ENCODE measurements around the gene GIPC3. TPM values are rescaled to one million over a fixed set of nuclear protein-coding genes. Genes with fewer than 3 reads are reported as not detected.
"Not testable (repeated sequence)": the region's sequence is repeated elsewhere in the genome, so short reads cannot be mapped to it uniquely, and the experiment has no call there.

Gene GIPC3
- polyA plus RNA-seq, 4 donors = 0.54 to 1.1 (median 0.62) TPM; not detected in 1

DNA sequence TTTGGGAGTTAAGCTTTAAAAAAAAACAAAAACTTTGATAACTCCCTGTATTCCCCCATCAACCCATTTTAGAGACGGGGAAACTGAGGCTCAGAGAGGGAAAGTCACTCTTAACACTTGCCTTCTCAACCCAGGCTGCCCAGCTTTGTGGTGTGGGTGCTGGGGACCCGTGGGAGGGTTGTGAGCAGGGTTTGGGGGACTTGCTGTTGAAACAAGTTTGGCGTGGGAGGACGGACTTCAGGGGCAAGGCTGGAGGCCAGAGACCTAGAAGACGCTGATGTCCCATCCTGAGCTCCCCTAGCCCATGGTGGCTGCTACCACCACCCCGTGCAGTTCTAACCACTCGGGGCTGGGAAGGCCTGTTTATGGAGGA, 42.1 kb downstream of the GIPC3 start:
- Histone ChIP-seq H3K27me3 (ENCODE audit: control insufficient read depth in 3 of 3, insufficient read depth in 3 of 3, low read length in 3 of 3) (no peaks in the 10 kb centered on the region), H3K36me3 (ENCODE audit: control insufficient read depth in 3 of 3, insufficient read depth in 2 of 3, low read depth in 1 of 3, low read length in 3 of 3) (peaks cover 4 to 40% (median 7%) of the 10 kb centered on the region in 3 donors), H3K4me3 (ENCODE audit: low read depth in 1 of 3, low read length in 3 of 3) (peak overlapping the region in 1 of 3 donors; percentile 9), H3K27ac (ENCODE audit: low read depth in 1 of 3, low read length in 2 of 3) (peak overlapping the region; percentile 37 to 62 (median 61)), H3K9me3 (ENCODE audit: control insufficient read depth in 2 of 2, insufficient read depth in 1 of 2, low read depth in 1 of 2, low read length in 1 of 2) (no peaks in the 10 kb centered on the region), H3K4me1 (ENCODE audit: control insufficient read depth in 3 of 3, insufficient read depth in 2 of 3, low read depth in 1 of 3, low read length in 2 of 3) (peaks cover 0 to 10% (median 2%) of the 10 kb centered on the region in 3 donors)
- FAIRE-seq (no peak), DNase-seq (no peak)
- 54 to 63% (median 62%) methylated on average over 7 of the region's 7 CpGs for WGBS, 3 donors

DNA sequence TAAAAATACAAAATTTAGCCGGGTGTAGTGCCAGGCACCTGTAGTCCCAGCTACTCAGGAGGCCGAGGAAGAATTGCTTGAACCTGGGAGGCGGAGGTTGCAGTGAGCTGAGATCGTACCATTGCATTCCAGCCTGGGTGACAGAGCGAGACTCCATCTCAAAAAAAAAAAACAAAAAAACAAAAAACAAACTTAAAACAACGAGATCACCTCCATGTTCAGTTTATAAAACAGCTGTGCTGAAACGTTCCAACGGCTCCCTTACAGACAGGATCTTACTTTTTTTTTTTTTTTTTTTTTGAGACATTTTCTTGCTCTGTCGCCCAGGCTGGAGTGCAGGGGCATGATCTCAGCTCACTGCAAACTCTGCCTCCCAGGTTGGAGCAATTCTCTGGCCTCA, 43.5 kb downstream of the GIPC3 start:
- H3K27me3 ChIP-seq (ENCODE audit: control insufficient read depth in 3 of 3, insufficient read depth in 3 of 3, low read length in 3 of 3); FAIRE-seq: not testable (repeated sequence)
- WGBS, 3 donors = 58 to 69% (median 69%) methylated on average over 9 of the region's 9 CpGs

DNA sequence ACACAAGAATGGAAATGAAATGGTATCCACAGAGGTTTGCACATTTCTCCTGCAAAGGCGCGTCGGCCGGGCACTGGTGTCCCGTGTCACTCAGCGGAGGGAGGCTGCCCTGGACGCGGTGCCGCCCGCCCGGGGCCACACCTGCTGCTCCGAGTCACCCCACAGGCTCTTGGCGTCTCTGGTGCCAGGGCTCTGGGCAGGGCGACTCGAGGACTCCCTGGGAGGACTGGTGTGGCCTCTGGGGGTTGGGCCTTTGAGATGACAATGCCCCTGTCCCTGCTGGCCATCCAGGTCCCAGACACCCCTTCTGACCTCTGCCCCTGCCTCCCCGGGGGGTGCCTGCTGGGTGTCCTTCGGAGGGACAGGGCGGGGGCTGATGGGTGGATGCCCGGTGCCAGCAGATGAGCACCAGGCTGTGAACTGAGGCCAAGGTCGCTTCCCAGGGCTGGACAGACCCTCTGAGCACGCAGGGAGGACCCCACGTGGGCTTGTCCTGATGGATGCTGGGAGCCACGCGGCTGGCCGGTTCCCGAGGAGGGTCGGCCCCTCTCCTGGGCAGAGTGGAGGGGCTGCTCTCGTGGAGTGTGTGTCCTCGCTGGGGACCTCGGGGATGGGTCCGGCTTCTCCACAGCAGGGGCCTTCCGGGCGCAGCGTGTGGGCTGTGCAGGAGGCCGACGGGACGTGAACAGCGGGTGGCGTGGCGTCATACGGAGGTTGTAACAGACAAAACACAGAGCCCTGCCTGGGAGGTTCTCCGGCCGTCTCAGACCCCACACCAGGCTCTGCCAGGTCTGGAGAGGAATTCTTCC, 46.0 kb downstream of the GIPC3 start:
- WGBS, 3 donors = 89 to 93% (median 91%) methylated on average over 39 to 43 of the region's 43 CpGs

More for the DNA sequence above, 43.5 kb downstream of the GIPC3 start:
- not testable (repeated sequence) for DNase-seq; H3K4me3 ChIP-seq (ENCODE audit: low read depth in 1 of 3, low read length in 3 of 3); H3K27ac ChIP-seq (ENCODE audit: low read depth in 1 of 3, low read length in 2 of 3); H3K9me3 ChIP-seq (ENCODE audit: control insufficient read depth in 2 of 2, insufficient read depth in 1 of 2, low read depth in 1 of 2, low read length in 1 of 2)
- Histone ChIP-seq H3K4me1 (ENCODE audit: control insufficient read depth in 3 of 3, insufficient read depth in 2 of 3, low read depth in 1 of 3, low read length in 2 of 3) (peaks cover 0 to 10% (median 2%) of the 10 kb centered on the region in 3 donors), H3K36me3 (ENCODE audit: control insufficient read depth in 3 of 3, insufficient read depth in 2 of 3, low read depth in 1 of 3, low read length in 3 of 3) (peaks cover 0 to 45% (median 9%) of the 10 kb centered on the region in 3 donors)

DNA sequence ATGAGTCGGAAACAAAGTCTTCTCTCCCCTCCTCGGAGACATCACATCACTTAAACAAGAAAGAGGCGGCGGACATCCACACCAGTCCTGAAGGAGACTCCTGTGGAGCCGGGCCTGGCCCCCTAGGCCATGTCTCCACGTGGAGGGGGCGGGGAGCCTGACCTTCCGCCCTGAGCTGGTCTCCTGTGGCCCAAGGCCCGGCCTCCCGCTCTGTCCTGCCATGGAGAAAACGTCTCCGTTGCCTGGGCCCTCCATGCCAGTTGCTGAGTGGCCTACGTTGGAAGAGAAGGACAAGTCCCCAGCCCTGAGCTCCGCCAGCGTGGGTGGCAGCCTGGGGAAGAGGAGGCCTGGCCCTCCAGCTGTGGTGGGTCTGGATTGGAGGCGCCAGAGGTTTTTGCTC, 46.8 kb downstream of the GIPC3 start:
- H3K36me3 ChIP-seq (ENCODE audit: control insufficient read depth in 3 of 3, insufficient read depth in 2 of 3, low read depth in 1 of 3, low read length in 3 of 3) = peaks cover 0 to 59% (median 9%) of the 10 kb centered on the region in 3 donors
- FAIRE-seq = no peak
- no peaks in the 10 kb centered on the region for H3K9me3 ChIP-seq (ENCODE audit: control insufficient read depth in 2 of 2, insufficient read depth in 1 of 2, low read depth in 1 of 2, low read length in 1 of 2)
- H3K4me1 ChIP-seq (ENCODE audit: control insufficient read depth in 3 of 3, insufficient read depth in 2 of 3, low read depth in 1 of 3, low read length in 2 of 3) = peaks cover 0 to 2% (median 0%) of the 10 kb centered on the region in 3 donors
- no peak overlapping the region for H3K4me3 ChIP-seq (ENCODE audit: low read depth in 1 of 3, low read length in 3 of 3)
- WGBS, 3 donors = 87 to 90% (median 88%) methylated on average over 13 to 16 of the region's 16 CpGs
- H3K27ac ChIP-seq (ENCODE audit: low read depth in 1 of 3, low read length in 2 of 3) = no peak overlapping the region
- DNase-seq = no peak
- no peaks in the 10 kb centered on the region for H3K27me3 ChIP-seq (ENCODE audit: control insufficient read depth in 3 of 3, insufficient read depth in 3 of 3, low read length in 3 of 3)

More for the DNA sequence above, 46.0 kb downstream of the GIPC3 start:
- peaks cover 0 to 2% (median 0%) of the 10 kb centered on the region in 3 donors for H3K4me1 ChIP-seq (ENCODE audit: control insufficient read depth in 3 of 3, insufficient read depth in 2 of 3, low read depth in 1 of 3, low read length in 2 of 3)
- H3K4me3 ChIP-seq (ENCODE audit: low read depth in 1 of 3, low read length in 3 of 3) = no peak overlapping the region
- no peaks in the 10 kb centered on the region for H3K9me3 ChIP-seq (ENCODE audit: control insufficient read depth in 2 of 2, insufficient read depth in 1 of 2, low read depth in 1 of 2, low read length in 1 of 2)
- no peaks in the 10 kb centered on the region for H3K27me3 ChIP-seq (ENCODE audit: control insufficient read depth in 3 of 3, insufficient read depth in 3 of 3, low read length in 3 of 3)
- FAIRE-seq (no peak), DNase-seq (no peak)
- no peak overlapping the region for H3K27ac ChIP-seq (ENCODE audit: low read depth in 1 of 3, low read length in 2 of 3)
- peaks cover 0 to 51% (median 9%) of the 10 kb centered on the region in 3 donors for H3K36me3 ChIP-seq (ENCODE audit: control insufficient read depth in 3 of 3, insufficient read depth in 2 of 3, low read depth in 1 of 3, low read length in 3 of 3)

DNA sequence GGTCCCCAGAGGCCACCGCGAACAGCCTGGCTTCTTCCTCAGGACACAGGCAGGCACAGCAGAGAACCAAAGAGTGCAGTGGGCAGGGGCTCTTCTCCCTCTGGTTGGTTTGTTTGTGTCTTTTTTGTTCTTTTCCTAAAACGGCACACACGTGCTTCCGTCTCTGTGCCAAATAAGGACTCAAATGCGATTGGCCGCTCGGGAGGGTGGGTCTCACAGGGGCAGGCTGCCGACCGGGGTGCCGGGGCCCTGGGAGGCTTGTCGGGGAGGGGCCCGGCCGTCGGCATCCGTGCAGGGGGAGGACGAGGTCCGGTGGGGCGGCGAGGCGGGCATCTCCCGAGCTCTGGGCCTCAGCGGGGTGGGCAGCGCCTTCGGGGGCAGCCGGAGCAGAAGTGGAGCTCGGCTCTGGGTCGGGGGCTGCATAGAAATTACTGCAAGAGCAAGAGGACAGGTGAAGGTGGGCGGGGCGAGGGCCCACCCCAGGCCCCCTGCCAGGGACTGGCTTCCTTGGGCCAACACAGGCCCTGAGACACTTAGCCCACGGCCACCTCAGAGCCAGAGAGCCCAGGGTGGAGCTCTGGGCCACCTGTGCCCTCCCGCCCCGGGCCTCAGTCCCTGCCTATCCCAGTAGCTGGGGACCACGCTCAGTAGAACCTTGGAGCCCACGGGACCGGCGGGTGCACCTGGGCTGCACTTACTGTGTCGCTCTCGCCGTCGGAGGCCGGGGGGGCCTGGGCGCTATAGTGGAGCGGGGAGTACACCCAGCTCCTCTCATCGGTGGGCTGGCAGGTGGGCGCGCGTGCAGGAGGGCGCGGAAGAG, 47.7 kb downstream of the GIPC3 start:
- Histone ChIP-seq H3K4me3 (ENCODE audit: low read depth in 1 of 3, low read length in 3 of 3) (no peak overlapping the region), H3K36me3 (ENCODE audit: control insufficient read depth in 3 of 3, insufficient read depth in 2 of 3, low read depth in 1 of 3, low read length in 3 of 3) (peaks cover 0 to 66% (median 9%) of the 10 kb centered on the region in 3 donors), H3K27ac (ENCODE audit: low read depth in 1 of 3, low read length in 2 of 3) (no peak overlapping the region), H3K9me3 (ENCODE audit: control insufficient read depth in 2 of 2, insufficient read depth in 1 of 2, low read depth in 1 of 2, low read length in 1 of 2) (no peaks in the 10 kb centered on the region), H3K27me3 (ENCODE audit: control insufficient read depth in 3 of 3, insufficient read depth in 3 of 3, low read length in 3 of 3) (no peaks in the 10 kb centered on the region), H3K4me1 (ENCODE audit: control insufficient read depth in 3 of 3, insufficient read depth in 2 of 3, low read depth in 1 of 3, low read length in 2 of 3) (no peaks in the 10 kb centered on the region)
- 87 to 90% (median 89%) methylated on average over 38 to 50 of the region's 50 CpGs for WGBS, 3 donors
- DNase-seq (no peak), FAIRE-seq (no peak)

DNA sequence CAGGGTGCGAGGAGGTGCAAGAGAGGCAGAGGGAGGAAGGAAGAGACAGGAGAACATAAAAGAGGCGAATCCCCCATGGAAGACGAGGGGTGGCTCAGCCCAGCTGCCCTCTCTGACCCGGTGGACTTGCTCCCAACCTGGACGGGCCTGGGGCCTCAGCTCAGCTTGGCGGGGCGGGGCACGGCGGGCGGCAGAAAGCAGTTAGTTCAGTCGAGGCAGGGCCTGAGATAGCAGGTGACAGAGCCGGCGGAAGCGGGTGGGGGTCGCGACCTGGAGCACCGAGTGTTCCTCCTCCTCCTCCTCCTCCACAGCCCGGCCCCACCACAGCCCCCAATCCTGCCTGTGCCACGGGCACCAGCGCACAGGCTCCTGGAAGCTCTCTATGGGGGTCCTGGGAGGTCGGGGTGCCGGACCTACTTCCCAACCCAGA, 48.3 kb downstream of the GIPC3 start:
- no peaks in the 10 kb centered on the region for H3K9me3 ChIP-seq (ENCODE audit: control insufficient read depth in 2 of 2, insufficient read depth in 1 of 2, low read depth in 1 of 2, low read length in 1 of 2)
- DNase-seq (no peak), FAIRE-seq (no peak)
- no peak overlapping the region for H3K27ac ChIP-seq (ENCODE audit: low read depth in 1 of 3, low read length in 2 of 3)
- peaks cover under 1 to 72% (median 9%) of the 10 kb centered on the region in 3 donors for H3K36me3 ChIP-seq (ENCODE audit: control insufficient read depth in 3 of 3, insufficient read depth in 2 of 3, low read depth in 1 of 3, low read length in 3 of 3)
- no peak overlapping the region for H3K4me3 ChIP-seq (ENCODE audit: low read depth in 1 of 3, low read length in 3 of 3)
- H3K27me3 ChIP-seq (ENCODE audit: control insufficient read depth in 3 of 3, insufficient read depth in 3 of 3, low read length in 3 of 3) = no peaks in the 10 kb centered on the region
- no peaks in the 10 kb centered on the region for H3K4me1 ChIP-seq (ENCODE audit: control insufficient read depth in 3 of 3, insufficient read depth in 2 of 3, low read depth in 1 of 3, low read length in 2 of 3)
- WGBS, 3 donors = 86 to 90% (median 89%) methylated on average over 13 to 22 of the region's 22 CpGs

DNA sequence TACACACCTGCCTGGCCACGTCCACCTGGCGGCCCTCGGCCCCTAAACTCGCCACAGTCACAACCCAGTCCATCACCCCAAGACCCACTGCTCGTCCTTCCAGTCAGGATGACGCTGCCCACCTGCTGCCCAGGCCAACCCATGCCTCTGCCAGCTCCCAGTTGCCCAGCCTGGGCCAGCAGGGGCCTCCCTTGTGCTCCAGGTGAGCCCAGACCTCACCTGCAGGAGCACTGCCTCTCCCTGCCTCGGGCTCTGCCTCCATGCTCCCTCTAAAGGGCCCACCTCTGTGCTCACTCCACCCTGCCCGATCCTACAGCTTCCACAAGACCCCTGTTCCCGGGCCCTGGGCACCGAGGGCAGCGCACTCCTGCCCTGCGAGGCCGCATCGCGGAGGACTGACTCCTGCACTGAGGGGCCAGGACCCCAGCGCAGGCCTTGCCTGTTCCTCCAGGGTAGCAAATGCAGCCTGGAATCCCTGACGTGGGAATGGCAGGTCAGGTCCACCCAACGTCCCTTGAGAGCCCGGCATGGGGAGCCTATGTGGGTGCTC, 49.3 kb downstream of the GIPC3 start:
- DNase-seq = no peak
- Histone ChIP-seq H3K27me3 (ENCODE audit: control insufficient read depth in 3 of 3, insufficient read depth in 3 of 3, low read length in 3 of 3) (no peaks in the 10 kb centered on the region), H3K36me3 (ENCODE audit: control insufficient read depth in 3 of 3, insufficient read depth in 2 of 3, low read depth in 1 of 3, low read length in 3 of 3) (peaks cover 2 to 82% (median 12%) of the 10 kb centered on the region in 3 donors), H3K9me3 (ENCODE audit: control insufficient read depth in 2 of 2, insufficient read depth in 1 of 2, low read depth in 1 of 2, low read length in 1 of 2) (no peaks in the 10 kb centered on the region), H3K4me3 (ENCODE audit: low read depth in 1 of 3, low read length in 3 of 3) (no peak overlapping the region), H3K27ac (ENCODE audit: low read depth in 1 of 3, low read length in 2 of 3) (no peak overlapping the region), H3K4me1 (ENCODE audit: control insufficient read depth in 3 of 3, insufficient read depth in 2 of 3, low read depth in 1 of 3, low read length in 2 of 3) (no peaks in the 10 kb centered on the region)
- WGBS, 3 donors = 93% methylated on average over 19 of the region's 19 CpGs
- no peak for FAIRE-seq

DNA sequence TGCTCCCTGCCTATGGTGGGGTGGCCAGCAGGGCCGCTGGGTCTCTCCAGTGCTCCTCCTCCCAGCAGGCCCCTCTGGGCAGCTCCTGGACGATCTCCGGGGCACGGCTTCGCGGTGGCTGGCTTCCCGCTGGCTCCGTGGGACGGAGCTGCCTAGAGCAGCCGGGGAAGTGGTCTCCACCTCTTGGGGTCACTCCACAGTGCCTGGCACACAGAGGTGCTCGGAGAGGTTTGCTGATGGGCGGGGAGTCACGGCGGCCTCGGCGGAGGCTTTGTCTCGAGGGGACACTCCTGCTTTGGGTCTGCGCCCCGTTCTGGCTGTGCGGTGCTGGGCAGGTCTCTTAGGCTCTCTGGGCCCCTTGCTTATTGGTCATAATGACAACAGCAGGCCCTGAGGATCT, 51.2 kb downstream of the GIPC3 start:
- DNase-seq = no peak
- no peaks in the 10 kb centered on the region for H3K27me3 ChIP-seq (ENCODE audit: control insufficient read depth in 3 of 3, insufficient read depth in 3 of 3, low read length in 3 of 3)
- H3K9me3 ChIP-seq (ENCODE audit: control insufficient read depth in 2 of 2, insufficient read depth in 1 of 2, low read depth in 1 of 2, low read length in 1 of 2) = no peaks in the 10 kb centered on the region
- whole genome bisulfite sequencing, 3 donors = 91 to 95% (median 93%) methylated on average over 20 of the region's 20 CpGs
- FAIRE-seq = no peak
- peaks cover 2 to 82% (median 14%) of the 10 kb centered on the region in 3 donors for H3K36me3 ChIP-seq (ENCODE audit: control insufficient read depth in 3 of 3, insufficient read depth in 2 of 3, low read depth in 1 of 3, low read length in 3 of 3)
- H3K4me1 ChIP-seq (ENCODE audit: control insufficient read depth in 3 of 3, insufficient read depth in 2 of 3, low read depth in 1 of 3, low read length in 2 of 3) = no peaks in the 10 kb centered on the region
- H3K27ac ChIP-seq (ENCODE audit: low read depth in 1 of 3, low read length in 2 of 3) = no peak overlapping the region
- H3K4me3 ChIP-seq (ENCODE audit: low read depth in 1 of 3, low read length in 3 of 3) = no peak overlapping the region

All from small intestine (tissue), 7 donors.